Inflammatory macrophage (primary cell): ENCODE measurements around the gene DRC7.
A peak's percentile ranks its signal among the peaks of the same experiment; 100 is the strongest.
"Not testable (repeated sequence)": the region's sequence is repeated elsewhere in the genome, so short reads cannot be mapped to it uniquely, and the experiment has no call there.

Experiments used
- DNase-seq, 2 donors: peaks; one replicate each; pipeline ENCODE4 v3.0.0-alpha.2; 2020 to 2022

DRC7 gene

DNA sequence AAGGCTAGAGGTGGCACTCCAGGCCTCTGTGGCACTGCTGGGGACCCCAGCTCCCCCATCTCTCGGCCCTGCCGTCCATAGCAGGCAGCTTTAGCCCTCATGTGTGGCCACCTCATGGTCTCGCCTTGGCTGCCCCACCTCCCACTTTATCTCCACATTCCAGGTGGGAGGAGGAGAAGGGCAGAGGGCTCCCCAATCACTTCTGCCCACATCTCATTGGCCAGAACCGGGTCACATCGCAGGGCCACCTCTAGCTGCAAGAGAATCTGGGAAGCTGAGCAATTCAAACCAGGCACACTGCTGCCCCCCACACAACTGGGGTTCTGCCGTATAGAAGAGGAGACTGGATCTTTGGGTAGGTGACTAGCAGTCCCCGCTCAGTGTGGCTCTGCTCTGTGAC is 1.6 kb downstream of the DRC7 start:
- no peak for DNase-seq

DNA sequence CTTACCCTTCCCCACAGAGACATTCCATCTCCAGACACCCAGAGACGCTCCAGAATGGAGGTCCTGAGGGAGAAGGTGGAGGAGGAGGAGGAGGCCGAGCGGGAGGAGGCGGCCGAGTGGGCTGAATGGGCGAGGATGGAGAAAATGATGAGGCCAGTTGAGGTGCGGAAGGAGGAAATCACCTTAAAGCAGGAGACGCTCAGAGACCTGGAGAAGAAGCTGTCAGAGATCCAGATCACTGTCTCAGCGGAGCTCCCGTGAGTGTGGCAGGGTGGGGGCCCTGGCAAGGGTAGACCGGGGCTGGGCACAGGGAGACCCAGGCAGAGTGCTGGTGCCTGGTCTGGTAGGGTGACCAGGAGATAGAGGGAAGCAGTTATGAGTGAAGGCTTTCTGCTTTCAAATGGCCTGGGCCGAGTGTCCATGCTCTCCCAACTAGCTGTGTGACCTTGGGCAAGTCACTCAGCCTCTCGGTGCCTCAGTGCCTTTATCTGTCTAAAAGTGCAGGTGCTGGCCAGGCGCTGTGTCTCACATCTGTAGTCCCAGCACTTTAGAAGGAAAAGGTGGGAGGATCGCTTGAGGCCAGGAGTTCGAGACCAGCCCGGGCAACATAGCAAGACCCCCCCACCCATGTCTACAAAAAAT is 3.4 kb downstream of the DRC7 start:
- no peak for DNase-seq

DNA sequence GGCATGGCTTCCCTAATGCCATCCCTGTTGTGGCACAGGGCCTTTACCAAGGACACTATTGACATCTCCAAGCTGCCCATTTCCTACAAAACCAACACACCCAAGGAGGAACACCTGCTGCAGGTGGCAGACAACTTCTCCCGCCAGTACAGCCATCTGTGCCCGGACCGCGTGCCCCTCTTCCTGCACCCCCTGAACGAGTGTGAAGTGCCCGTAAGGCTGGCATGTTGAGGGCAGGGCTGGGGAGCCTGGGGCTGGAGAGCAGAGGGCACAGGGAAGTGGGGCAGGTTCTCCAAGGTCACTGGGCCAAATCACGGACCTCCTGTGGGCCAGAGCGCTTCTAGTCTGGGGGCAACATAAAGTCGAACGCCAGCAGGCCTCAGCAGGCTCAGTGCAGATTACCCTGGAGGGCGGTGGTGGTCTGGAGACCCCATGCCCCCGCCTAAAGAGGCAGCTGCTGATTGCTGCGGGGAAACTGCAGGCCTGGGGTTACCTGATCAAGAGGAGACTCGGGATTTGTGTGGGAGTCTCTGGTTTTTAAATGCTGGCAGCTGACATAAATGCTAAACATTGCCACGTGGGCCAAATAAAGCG is 4.3 kb downstream of the DRC7 start:
- DNase-seq, result no peak

DNA sequence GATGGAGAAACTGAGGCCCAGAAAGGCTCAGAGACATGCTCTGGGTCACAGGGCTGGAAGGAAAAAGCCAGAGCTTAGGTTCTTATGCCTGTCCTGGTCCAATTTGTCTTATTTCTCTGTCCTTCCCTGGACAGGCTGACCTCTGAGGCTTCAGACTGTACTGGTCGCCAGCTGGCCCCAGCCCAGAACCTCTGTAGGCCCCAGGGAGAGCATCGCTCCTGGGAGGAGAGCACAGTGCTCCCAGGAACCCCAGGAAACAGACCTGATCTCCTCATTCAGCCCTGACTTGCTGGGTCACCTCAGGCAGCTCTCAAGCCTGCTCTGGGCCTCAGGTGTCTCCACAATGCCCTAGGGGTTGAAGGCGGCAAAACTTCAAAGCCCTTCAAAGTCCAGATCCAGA is 4.9 kb downstream of the DRC7 start:
- no peak for DNase-seq

DNA sequence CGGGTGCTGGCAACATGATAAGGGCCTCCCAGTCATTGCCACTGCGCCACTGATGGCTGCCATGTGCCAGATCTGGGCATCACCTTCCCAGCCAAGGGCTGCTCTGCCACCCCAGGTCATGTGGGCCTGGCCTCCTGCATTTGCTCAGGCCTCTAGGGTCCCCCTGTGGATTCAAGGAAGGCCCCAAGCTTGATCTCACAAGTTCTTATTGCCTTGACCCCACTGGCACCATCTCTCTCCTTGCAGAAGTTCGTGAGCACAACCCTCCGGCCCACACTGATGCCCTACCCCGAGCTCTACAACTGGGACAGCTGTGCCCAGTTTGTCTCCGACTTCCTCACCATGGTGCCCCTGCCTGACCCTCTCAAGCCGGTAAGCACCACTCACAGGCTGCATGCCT is 5.3 kb downstream of the DRC7 start:
- DNase-seq, result no peak

DNA sequence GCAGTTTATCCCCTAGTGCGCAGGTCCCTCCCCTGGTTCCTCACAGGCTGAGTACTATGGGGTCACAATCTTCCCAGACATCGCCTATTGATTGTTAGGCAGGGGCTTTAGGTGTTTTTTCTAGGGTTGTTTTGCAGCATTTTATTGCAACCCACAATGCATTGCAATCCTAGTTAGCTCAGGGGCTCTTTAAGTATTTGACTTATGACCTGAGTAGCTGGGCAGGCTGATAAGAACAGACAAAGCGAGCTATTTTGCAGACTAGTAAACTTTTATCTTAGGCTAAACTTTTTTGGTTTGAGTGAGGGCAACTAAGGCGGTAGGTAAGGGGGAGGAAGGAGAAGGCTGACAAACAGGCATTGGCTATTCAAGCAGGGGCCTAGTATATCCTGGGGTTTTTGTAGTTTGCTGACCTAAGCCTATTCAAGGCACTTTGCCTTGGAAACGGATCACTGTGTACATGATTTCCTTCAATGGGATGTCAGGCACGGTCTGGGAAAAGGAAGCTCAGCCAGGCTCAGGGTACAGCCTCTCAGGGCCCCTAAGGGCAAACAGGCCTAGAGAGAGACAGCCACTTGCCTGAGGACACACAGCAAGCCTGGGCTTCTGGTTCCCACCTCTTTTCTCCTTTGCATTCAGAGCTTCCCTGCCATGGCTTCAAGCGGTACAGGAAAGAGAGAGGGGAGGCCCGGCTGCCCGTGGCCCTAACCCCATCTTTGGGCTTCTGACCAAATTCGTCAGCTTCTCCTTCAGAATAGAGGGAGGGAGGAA is 6.4 kb downstream of the DRC7 start:
- DNase-seq, result no peak

DNA sequence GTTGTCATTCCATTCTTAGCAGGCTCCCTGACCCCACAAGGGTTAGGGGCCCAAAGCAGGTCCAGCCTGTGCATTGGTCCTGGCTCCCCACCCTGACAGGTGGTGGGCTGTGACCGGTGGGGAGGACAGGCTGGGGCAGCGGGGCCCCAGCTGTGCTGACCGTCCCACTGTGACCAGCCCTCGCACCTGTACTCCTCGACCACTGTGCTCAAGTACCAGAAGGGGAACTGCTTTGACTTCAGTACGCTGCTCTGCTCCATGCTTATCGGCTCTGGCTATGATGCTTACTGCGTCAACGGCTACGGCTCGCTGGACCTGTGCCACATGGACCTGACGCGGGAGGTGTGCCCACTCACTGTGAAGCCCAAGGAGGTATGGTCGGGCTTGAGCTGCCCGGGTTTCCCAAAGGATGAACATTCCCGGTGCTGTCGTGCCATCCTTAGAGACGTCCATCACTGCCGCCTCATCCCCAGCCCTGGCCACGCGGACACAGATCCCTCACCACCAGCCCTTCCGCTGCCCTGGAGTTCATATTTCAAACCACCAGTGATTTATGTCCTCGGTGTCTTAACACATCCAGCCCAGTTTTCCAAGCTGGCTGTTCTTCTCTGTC is 7.3 kb downstream of the DRC7 start:
- no peak for DNase-seq

DNA sequence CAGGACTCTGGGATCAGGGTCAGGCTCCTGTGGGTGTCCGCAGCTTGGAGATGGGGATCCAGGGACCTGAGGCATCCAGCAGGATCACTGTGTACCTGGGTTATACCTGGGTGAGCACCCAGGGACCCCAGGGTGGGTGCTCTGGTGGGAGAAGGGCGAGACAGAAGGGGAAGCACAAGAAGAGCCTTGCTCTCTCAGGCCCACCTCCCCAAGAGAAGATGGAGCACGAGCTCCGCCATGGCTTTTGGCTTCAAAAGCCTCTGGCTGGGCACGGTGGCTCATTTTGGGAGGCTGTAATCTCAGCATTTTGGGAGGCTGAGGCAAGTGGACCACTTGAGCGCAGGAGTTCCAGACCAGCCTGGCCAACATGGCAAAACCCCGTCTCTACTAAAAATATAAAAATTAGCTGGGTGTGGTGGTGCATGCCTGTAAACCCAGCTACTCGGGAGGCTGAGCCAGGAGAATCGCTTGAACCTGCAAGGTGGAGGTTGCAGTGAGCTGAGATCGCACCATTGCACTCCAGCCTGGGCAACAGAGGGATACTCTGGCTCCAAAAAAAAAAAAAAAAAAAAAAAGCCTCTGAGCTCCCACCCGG is 8.9 kb downstream of the DRC7 start:
- DNase-seq, result no peak

DNA sequence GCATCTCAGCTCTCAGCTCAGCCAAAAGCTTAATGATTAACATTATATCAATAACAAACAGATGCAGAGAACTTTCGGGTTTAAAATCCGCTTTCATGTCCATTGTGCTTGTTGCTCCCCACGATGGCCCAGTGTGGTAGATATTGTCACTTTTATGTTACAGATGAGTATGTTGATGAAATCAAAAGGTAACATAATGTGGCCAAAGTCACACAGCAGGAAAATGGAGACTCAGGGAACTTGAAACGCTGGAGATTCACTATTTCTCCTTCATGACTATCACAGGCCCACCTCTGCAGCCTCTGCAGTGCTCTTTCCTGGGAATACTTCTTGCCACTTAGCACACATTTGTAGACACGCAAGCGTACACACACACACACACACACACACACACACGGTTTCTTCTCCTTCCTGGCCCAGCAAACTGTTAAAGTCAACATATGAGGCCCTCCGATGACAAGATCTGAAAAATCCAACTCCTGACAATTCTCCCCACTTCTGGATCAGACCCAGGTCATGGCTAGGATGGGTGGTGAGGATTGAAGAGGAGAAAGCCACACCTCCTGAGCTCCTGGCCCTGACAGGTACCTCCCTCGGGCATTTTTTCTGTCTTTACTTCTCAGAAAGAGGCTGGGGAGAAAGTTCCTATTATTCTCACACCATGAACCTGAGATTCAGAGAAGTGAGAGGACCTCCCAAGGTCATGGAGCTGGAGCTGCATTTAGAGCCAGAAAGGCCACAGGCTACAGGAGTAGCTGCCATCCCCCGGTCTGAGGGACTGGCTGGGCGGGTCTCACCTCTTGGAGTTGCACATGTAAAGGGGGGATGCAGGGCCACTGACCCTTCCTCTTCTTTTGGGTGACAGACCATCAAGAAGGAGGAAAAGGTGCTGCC is 9.7 kb downstream of the DRC7 start:
- DNase-seq, result no peak

DNA sequence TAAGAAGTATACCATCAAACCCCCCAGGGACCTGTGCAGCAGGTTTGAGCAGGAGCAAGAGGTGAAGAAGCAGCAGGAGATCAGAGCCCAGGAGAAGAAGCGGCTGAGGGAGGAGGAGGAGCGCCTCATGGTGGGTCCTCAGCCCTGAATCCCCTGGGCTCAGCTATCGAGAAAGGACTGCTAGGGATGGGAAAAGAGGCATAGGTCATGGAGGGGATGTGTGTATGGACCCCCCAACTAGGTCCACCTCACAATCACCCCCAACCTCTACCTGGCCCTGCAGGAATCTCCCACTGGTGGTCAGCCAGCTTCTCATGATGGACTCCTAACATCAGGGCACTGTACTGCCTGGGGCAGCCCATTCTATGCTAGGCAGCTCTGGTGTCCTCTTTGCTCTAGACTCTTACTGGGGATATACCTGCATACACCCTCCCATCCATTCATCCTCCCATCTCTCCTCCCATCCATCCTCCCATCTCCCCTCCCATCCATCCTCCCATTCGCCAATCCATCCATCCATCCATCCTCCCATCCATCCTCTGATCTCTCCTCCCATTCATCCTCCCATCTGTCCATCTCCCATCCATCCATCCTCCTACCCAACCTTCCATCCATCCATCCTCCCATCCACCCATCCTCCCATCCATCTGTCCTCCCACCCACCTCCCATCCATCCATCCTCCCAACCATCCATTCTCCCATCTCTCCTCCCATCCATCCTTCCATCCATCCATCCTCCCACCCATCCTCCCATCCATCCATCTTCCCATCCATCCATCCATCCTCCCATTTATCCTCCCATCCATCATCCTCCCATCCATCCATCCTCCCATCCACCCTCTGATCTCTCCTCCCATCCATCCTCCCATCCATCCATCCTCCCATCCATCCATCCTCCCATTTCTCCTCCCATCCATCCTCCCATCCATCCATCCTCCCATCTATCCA is 10.6 kb downstream of the DRC7 start:
- no peak for DNase-seq

DNA sequence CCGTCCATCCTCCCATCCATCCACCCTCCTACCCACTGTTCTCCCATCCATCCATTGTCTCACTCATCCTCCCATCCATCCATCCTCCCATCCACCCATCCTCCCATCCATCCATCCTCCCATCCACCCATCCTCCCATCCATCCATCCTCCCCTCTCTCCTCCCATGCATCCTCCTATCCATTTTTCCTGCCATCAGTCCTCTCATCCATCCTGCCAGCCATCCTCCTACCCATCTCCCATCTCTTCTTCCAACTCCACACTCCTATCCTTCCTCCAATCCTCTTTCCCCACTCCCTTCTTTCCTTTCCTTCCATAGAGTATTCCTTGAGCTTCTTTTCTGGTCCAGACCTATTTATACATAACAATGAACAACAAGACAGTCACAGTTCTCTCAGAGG is 12.1 kb downstream of the DRC7 start:
- no peak for DNase-seq

DNA sequence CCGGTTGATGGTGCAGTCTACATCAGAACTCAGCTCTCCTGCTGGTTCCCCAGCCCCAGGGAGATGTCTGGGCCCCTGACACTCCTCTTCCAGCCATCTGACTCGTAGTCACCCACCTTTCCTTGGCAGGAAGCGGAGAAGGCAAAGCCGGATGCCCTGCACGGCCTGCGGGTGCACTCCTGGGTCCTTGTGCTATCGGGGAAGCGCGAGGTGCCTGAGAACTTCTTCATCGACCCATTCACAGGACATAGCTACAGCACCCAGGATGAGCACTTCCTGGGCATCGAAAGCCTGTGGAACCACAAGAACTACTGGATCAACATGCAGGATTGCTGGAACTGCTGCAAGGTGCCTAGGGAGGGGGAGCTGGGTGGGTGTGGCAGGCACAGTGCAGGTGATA is 12.7 kb downstream of the DRC7 start:
- DNase-seq, result no peak

DNA sequence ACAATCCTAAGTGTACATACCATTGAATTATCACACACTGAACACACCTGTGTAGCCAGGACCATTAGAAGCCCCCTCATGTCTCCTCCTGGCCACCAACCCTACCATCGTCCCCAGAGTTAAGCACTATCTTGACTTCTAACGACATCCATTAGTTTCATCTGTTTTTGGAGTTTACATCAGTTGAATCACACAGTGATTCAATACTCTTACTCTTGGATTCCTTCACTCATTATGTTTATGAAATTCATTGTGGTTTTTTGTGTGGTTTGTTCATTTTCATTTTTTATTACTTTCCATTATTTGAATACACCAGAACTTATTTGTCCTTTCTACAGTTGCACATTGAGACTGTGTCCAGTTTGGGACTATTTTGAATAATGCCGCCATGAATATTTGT is 13.6 kb downstream of the DRC7 start:
- no peak for DNase-seq

DNA sequence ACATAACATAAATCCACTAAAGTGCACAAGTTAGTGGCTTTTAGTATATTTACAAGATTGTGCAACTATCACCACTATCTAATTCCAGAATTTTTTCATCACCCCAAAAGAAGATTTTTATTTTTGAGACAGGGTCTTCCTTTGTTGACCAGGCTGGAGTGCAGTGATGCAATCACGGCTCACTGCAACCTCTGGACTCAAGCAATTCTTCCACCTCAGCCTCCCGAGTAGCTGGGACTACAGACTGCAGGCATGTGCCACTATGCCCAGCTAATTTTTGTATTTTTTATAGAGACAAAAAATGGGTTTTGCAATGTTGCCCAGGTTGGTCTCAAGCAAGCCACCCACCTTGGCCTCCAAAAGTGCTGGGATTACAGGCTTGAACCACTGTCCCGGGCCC is 15.1 kb downstream of the DRC7 start:
- no peak for DNase-seq

DNA sequence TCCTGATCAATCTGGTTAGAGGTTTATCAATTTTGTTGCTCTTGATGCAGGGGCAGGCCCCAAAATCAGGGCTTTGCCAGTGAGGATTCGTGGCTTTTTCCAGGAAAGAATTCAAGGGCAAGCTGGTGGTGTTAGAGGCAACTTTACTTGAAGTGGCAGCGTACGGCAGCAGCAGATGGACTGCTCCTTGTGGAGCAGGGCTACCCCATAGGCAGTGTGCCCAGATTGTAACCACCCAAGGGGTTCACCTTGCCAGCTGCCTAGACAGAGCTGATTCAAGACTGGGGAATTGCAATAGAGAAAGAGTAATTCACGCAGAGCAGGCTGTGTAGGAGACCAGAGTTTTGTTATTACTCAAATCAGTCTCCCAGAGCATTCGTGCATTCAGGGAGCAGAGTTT is 16.7 kb downstream of the DRC7 start:
- DNase-seq, result no peak

DNA sequence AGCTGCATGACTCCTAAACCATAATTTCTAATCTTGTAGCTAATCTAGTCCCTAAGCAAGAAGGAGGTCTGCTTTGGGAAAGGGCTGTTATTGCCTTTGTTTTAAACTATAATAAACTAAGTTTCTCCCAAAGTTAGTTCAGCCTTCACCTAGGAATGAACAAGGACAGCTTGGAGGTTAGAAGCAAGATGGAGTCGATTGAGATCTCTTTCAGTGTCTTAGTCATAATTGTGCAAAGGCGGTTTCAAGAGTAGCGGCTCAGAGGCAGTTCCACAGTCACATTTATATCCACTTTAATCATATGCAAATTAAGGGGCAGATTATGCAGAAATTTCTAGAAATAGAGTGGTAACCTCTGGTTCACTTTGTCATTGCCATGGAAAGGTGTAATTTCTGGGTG is 17.4 kb downstream of the DRC7 start:
- DNase-seq, result no peak

DNA sequence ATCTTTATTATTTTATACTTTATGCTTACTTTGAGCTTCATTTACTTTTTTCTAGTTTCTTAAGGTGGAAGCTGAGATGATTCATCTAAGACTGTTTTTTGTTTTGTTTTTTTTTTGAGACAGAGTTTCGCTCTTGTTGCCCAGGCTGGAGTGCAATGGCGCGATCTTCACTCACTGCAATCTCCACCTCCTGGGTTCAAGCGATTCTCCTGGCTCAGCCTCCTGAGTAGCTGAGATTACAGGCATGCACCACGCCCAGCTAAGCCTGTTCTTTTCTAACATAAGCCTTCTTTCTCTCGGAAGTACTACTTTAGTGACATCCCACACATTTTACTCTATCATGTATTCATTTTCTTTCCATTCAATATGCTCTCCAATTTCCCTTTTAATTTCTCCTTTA is 18.0 kb downstream of the DRC7 start:
- not testable (repeated sequence) for DNase-seq

DNA sequence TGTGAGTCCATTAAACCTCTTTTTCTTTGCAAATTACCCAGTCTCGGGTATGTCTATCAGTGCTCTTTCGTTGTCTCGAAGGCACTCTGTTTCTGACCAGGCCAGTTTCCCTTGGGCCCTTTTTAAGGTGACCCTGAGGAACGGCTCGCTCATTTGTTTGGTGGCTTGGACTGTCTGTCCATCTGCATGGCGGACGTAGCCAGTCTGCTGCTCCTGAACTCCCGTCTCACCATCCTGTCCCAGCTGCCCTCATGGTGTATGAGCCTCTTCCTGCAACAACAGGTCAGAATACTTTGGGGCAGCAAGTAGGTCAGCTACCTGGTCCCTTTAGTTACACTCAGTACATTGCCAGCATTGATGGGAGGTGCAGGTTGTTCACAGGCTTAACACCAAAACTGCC is 19.0 kb downstream of the DRC7 start:
- DNase-seq, result no peak

DNA sequence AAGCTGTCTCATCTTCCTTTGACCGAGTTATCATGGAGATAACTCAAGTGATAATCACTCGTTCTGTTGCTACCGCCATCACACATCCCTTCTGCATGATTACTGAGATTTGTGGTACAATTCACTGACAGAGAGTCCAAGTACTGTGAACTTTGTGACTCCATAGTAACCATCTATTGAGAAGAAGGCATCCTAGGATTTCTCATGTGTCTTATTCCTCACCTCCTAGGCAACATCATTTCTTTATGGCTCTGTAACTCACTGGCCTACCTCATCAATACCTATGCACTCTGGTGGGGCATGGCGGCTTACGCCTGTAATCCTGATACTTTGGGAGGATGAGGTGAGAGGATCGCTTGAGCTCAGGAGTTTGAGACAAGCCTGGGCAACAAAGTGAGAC is 19.4 kb downstream of the DRC7 start:
- no peak for DNase-seq

DNA sequence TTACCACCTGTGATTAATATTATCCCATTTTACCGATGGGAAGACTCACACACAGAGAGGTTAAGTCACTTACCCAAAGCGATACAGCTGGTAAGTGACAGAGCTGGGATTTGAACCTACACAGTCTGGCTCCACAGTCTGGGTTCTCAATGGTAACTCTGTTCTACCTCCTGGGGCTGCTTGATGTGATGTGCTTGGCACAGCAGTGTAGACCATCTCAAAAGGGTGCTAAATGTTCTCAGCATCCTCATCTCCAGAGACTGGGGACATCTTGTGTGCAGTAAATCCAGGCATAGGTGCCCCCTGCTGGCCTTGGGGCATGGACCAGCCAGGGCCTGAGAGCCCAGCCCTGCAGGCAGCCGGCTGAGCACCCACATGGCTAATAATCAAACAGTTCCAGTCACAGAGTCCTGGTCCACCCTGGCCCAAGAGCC is 25.6 kb downstream of the DRC7 start:
- DNase-seq, result peak; percentile 70 to 81
